AG04449 (cell line): ENCODE data around the gene NEAT1.
A peak's percentile ranks its signal among the peaks of the same experiment; 100 is the strongest.
"Not testable (repeated sequence)": the region's sequence is repeated elsewhere in the genome, so short reads cannot be mapped to it uniquely, and the experiment has no call there.

Experiments
- CTCF ChIA-PET: fragments of 350-600 bp; formaldehyde crosslinking; extraction: SDS; loops from one replicate; lab custom pipeline; 2021; ENCODE audit warnings: antibody characterized with exemption; lab: Yijun Ruan, JAX
- POLR2A ChIA-PET: fragments of 400-600, 350-600 bp; formaldehyde crosslinking; extraction: SDS; loops from one replicate; lab custom pipeline; 2020; ENCODE audit warnings: antibody characterized with exemption, inconsistent platforms; lab: Yijun Ruan, JAX
- DNase-seq: peaks from one replicate; pipeline ENCODE4 v3.0.0-alpha.2; 2010; ENCODE audit warnings: low read depth, low spot score
- H3K4me3 ChIP-seq: 2 replicates; pipeline ENCODE4 v1.5.1; 2011; ENCODE audit warnings: low read depth, mild to moderate bottlenecking, control low read depth, low read length
- TF ChIP-seq, protein P1 (sequence below): IDR thresholded peaks from one replicate; pipeline ENCODE4 v1.5.1; 2011; ENCODE audit warnings: mild to moderate bottlenecking, moderate library complexity, low read length, control low read depth, inconsistent platforms; ENCODE audit not compliant: insufficient read depth; ENCODE audit errors: missing control alignments

The NEAT1 gene

DNA sequence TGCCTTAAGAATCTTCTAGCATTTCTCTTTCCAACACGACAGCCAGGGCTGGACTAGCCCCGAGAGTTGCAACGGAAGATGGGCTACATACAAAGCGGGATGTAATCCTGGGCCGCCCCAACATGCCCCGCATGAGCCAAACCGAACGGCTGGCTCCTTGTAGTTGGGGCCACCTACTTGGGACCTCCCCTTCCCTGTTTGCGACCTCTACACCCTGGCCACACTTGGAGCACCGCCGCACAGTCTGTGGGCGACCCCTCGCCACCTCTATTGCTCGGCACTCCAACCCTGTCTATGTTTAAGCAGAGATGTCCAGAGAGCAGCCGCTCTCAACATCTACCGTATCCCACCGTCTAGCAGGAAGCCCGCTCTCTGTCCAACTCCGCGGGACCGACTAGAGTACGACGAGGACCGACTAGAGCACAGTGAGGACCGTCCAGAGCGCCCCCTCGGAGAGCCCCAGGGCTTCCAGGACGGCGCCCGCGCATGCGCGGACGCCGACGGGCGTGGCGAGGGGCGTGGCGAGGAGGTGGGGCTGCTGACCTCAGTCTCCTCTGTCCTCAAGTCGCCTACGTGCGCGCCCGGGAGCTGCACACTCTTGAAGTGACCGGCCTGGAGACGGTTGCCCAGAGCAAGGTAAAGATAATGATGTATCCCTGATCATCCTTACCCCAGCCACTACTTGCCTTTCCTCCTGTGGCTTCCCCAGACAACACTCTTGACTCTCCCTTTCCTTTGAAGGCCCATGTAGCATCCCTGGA is 32.3 kb downstream of the NEAT1 start:
- ChIA-PET POLR2A (interaction anchor here (0.5 to 4.3 kb wide), 13 partner anchors 10 to 62 kb away, joined by 3 to 142 read pairs (median 5); partner anchors contain the start of genes MALAT1 and NEAT1), CTCF (interaction anchor here (1.0 to 1.6 kb wide), 5 partner anchors 25 to 56 kb away, joined by 4 to 5 read pairs (median 4); no protein-coding TSS in a partner anchor)
- peak overlapping the region; percentile 65 for H3K4me3 ChIP-seq
- DNase-seq, result no peak
- TF ChIP-seq, protein P1, sequence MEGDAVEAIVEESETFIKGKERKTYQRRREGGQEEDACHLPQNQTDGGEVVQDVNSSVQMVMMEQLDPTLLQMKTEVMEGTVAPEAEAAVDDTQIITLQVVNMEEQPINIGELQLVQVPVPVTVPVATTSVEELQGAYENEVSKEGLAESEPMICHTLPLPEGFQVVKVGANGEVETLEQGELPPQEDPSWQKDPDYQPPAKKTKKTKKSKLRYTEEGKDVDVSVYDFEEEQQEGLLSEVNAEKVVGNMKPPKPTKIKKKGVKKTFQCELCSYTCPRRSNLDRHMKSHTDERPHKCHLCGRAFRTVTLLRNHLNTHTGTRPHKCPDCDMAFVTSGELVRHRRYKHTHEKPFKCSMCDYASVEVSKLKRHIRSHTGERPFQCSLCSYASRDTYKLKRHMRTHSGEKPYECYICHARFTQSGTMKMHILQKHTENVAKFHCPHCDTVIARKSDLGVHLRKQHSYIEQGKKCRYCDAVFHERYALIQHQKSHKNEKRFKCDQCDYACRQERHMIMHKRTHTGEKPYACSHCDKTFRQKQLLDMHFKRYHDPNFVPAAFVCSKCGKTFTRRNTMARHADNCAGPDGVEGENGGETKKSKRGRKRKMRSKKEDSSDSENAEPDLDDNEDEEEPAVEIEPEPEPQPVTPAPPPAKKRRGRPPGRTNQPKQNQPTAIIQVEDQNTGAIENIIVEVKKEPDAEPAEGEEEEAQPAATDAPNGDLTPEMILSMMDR, result peak; percentile 19

DNA sequence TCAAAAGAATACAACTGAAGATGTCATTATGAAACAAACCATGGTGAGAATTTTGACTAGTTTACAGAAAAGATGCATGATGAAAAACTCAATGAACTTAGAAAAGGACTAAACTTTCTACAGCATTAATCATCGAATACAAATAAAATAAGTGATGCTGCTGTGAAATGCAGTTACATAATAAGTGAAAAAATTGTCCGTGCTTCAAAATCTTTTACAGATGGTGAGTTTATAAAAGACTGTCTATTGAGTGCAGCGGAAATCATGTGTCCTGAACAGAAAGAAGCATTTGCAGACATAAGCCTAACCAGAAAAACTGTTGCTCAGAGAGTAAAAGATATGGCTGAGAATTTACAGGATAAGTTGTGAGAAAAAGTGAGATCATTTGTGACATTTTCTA is 33.8 kb downstream of the NEAT1 start:
- CTCF ChIA-PET, result interaction anchor here (1.4 to 1.5 kb wide), 2 partner anchors 23 to 39 kb away, joined by 4 to 5 read pairs; no protein-coding TSS in a partner anchor
- TF ChIP-seq, protein P1, result no peak
- POLR2A ChIA-PET, result interaction anchor here (1.1 to 26.0 kb wide), 3 partner anchors 16 to 51 kb away, joined by 5 to 1229 read pairs (median 142); partner anchors contain the start of gene MALAT1
- H3K4me3 ChIP-seq, result no peak overlapping the region
- DNase-seq, result no peak

DNA sequence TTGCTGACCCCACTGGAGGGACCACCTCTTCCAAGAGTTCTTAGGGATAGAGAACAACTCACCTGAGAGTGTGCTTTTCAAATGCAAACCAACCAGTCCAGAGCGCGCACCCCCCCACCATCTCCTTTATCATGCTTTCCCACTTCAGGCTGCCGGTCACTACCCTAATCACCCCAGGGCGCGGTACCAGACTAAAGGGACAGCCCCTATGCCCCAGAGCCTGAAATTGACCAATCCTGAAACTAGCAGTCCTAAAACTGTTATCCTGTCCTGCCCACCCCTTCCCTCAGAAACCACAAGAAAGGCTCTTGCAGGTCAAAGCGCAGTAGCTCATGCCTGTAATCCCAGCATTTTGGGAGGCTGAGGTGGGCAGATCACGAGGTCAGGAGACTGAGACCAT is 37.0 kb downstream of the NEAT1 start:
- CTCF ChIA-PET, result interaction anchor here (1.1 to 3.3 kb wide), 3 partner anchors 13 to 51 kb away, joined by 4 to 22 read pairs (median 5); no protein-coding TSS in a partner anchor
- DNase-seq, result no peak
- POLR2A ChIA-PET, result interaction anchor here (2.3 to 26.0 kb wide), 3 partner anchors 12 to 45 kb away, joined by 8 to 1229 read pairs (median 10); partner anchors contain the start of gene MALAT1
- no peak overlapping the region for H3K4me3 ChIP-seq
- TF ChIP-seq, protein P1, result no peak

DNA sequence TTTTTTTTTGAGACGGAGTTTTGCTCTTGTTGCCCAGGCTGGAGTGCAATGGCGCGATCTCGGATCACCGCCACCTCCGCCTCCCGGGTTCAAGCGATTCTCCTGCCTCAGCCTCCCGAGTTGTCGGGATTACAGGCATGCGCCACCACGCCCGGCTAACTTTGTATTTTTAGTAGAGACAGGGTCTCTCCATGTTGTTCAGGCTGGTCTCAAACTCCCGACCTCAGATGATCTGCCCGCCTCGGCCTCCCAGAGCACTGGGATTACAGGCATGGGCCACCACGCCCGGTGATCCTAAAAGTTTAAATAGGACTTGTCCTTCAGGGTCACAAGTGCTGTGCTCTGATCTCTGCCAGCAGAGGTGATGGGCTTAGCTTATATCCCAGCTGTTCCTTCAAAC is 42.9 kb downstream of the NEAT1 start:
- CTCF ChIA-PET, result interaction anchor here (0.8 to 3.2 kb wide), 4 partner anchors 8 to 48 kb away, joined by 3 to 18 read pairs (median 4); no protein-coding TSS in a partner anchor
- DNase-seq, H3K4me3 ChIP-seq: not testable (repeated sequence)
- POLR2A ChIA-PET, result interaction anchor here (0.6 to 26.0 kb wide), 2 partner anchors 25 to 39 kb away, joined by 4 to 1229 read pairs; partner anchors contain the start of gene MALAT1

DNA sequence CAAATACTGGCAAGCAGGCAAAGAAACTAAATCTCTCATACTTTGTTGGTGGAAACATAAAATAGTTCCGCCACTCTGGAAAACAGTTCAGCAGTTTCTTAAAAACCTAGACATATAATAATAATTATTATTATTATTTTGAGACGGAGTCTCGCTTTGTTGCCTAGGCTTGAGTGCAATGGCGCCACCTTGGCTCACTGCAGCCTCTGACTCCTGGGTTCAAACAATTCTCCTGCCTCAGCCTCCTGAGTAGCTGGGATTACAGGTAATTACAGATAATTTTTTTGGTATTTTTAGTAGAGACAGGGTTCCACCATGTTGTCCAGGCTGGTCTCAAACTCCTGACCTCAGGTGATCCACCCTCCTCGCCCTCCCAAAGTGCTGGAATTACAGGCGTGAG is 44.7 kb downstream of the NEAT1 start:
- CTCF ChIA-PET, result interaction anchor here (1.0 kb wide), 1 partner anchor 51 kb away, joined by 3 read pairs; no protein-coding TSS in a partner anchor
- DNase-seq, H3K4me3 ChIP-seq: not testable (repeated sequence)
- POLR2A ChIA-PET, result interaction anchor here (26.0 kb wide), 1 partner anchor 37 kb away, joined by 1229 read pairs; the partner anchor contains the start of gene MALAT1

DNA sequence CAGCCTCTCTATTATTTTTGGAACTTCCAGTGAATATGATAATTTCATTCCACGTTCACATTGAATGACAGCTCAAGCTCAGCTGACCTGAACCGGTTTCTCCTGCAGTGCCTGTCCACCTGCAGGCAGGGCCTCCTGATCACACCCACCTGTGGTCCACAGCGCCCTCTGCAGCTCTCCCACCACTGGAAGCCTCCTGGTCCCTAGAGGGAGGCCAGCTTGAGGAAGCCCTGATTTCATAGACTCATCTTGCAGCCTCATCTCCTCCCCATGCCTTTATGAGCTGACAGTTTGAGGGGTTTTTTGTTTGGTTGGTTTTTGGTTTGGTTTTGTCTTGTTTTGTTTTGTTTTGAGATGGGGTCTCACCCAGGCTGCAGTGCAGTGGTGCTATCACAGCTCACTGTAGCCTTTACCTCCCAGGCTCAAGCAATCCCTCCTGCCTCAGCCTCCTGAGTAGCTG is 46.3 kb downstream of the NEAT1 start:
- ChIA-PET POLR2A (interaction anchor here (0.6 to 26.0 kb wide), 3 partner anchors 9 to 35 kb away, joined by 3 to 1229 read pairs (median 3); partner anchors contain the start of gene MALAT1), CTCF (interaction anchor here (1.1 to 5.5 kb wide), 7 partner anchors 8 to 72 kb away, joined by 3 to 40 read pairs (median 7); no protein-coding TSS in a partner anchor)
- DNase-seq, result no peak
- TF ChIP-seq, protein P1, result peak; percentile 34
- H3K4me3 ChIP-seq, result no peak overlapping the region
